GM23248 (cell line): Measurements from ENCODE around the gene IPO13.

Experiments used
- EZH2 ChIP-seq: fragments of 200-600 bp; sonication (generic); IDR thresholded peaks from 2 replicates; pipeline ENCODE4 v1.6.1; 2018; ENCODE audit warnings: antibody characterized with exemption, mild to moderate bottlenecking; ENCODE audit not compliant: insufficient read depth, poor library complexity, severe bottlenecking
- EZH2phosphoT487 ChIP-seq: fragments of 200-600 bp; sonication (generic); IDR thresholded peaks from 2 replicates; pipeline ENCODE4 v1.6.1; 2018; ENCODE audit warnings: antibody characterized with exemption, moderate library complexity, mild to moderate bottlenecking, low read depth; ENCODE audit not compliant: insufficient read depth

- no peak for TF ChIP-seq EZH2
- TF ChIP-seq EZH2phosphoT487, result no peak
Measured at GRCh38 chr1:43938892-43939587, 7.7 kb upstream of the IPO13 start.
